Chondrocyte (in vitro differentiated cells): ENCODE data around the gene HJV. TPM values are rescaled to one million over a fixed set of nuclear protein-coding genes. Genes with fewer than 3 reads are reported as not detected.

Source experiments
- DNase-seq: peaks from one replicate; pipeline ENCODE4 v3.0.0; 2021; ENCODE audit warnings: mixed read lengths, low spot score
- H3K27ac Mint-ChIP-seq: one replicate; pipeline ENCODE4 v1.8.0; 2021; ENCODE audit warnings: mild to moderate bottlenecking, moderate library complexity, mixed read lengths; ENCODE audit not compliant: unreplicated experiment
- H3K27me3 Mint-ChIP-seq: 2 replicates; pipeline ENCODE4 v1.8.0; 2021; ENCODE audit warnings: low read depth, mixed read lengths
- H3K36me3 Mint-ChIP-seq: 2 replicates; pipeline ENCODE4 v1.8.0; 2021; ENCODE audit warnings: low read depth, mixed read lengths
- H3K4me1 Mint-ChIP-seq: 2 replicates; pipeline ENCODE4 v1.8.0; 2021; ENCODE audit warnings: low read depth, mild to moderate bottlenecking, mixed read lengths
- H3K4me3 Mint-ChIP-seq: one replicate; pipeline ENCODE4 v1.8.0; 2021; ENCODE audit warnings: mild to moderate bottlenecking, moderate library complexity, mixed read lengths; ENCODE audit not compliant: unreplicated experiment
- H3K9me3 Mint-ChIP-seq: 2 replicates; pipeline ENCODE4 v1.8.0; 2021; ENCODE audit warnings: low read depth, mixed read lengths
- CTCF ChIP-seq: fragments of 200-600 bp; sonication (generic); IDR thresholded peaks from 2 replicates; pipeline ENCODE4 v1.5.0; 2021; ENCODE audit warnings: antibody characterized with exemption, mild to moderate bottlenecking, moderate library complexity
- total RNA-seq: library from RNA; stranded (reverse); gene quantifications from 3 replicates; pipeline ENCODE4 v1.2.1, GENCODE V29; 2021

The HJV gene
- total RNA-seq, 1 donor from 2014 or later: not detected

GRCh38 chr1:146046664-146047063 lies 25.1 kb upstream of the HJV start:
- H3K27ac Mint-ChIP-seq: no peak overlapping the region
- DNase-seq: no peak
- H3K4me1 Mint-ChIP-seq: peaks cover 27% of the 10 kb centered on the region
- H3K27me3 Mint-ChIP-seq: no peaks in the 10 kb centered on the region
- H3K36me3 Mint-ChIP-seq: no peaks in the 10 kb centered on the region
- H3K4me3 Mint-ChIP-seq: no peak overlapping the region
- no peak for TF ChIP-seq CTCF
- no peaks in the 10 kb centered on the region for H3K9me3 Mint-ChIP-seq

GRCh38 chr1:146039844-146040194 lies 18.3 kb upstream of the HJV start:
- no peaks in the 10 kb centered on the region for H3K27me3 Mint-ChIP-seq
- H3K36me3 Mint-ChIP-seq: no peaks in the 10 kb centered on the region
- no peaks in the 10 kb centered on the region for H3K9me3 Mint-ChIP-seq
- peak overlapping the region; percentile 98 for H3K27ac Mint-ChIP-seq
- TF ChIP-seq CTCF: no peak
- no peak for DNase-seq
- H3K4me1 Mint-ChIP-seq: peaks cover 10% of the 10 kb centered on the region
- peak overlapping the region; percentile 99 for H3K4me3 Mint-ChIP-seq

DNA sequence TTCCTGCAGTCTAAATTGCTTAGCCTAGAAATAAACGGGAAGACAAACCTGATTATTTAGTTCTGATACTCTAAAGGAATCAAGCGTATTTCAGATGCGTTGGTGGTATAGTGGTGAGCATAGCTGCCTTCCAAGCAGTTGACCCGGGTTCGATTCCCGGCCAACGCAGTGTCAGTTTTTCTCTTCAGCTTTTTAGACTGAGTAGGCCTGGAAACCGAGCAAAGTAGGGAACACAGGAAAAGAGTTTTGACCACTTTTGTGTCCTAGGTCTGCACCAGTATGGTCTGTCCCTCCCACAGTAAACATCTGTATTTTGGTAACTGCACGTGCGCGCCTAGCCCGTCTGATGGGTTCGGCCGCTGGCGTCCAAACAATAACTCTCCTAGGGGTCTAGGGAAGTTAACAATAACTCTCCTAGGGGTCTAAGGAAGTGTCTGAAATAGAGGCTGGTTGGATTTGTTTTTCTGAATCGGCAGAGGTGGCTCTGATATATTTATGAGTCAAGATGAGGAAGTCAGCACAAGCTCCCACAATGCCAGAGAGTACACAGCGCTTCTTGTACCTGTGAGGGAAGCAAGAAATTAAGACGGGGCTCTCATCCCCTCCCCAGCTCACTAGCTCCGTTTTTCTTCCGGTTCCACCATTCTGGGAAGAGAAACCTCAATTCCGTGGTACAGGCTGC lies 15.6 kb upstream of the HJV start:
- Mint-ChIP-seq H3K27me3 (no peaks in the 10 kb centered on the region), H3K36me3 (no peaks in the 10 kb centered on the region), H3K9me3 (no peaks in the 10 kb centered on the region), H3K27ac (peak overlapping the region; percentile 98), H3K4me1 (peaks cover 17% of the 10 kb centered on the region), H3K4me3 (peak overlapping the region; percentile 99)
- no peak for TF ChIP-seq CTCF
- no peak for DNase-seq

GRCh38 chr1:146036241-146036964 lies 14.9 kb upstream of the HJV start:
- peaks cover 17% of the 10 kb centered on the region for H3K4me1 Mint-ChIP-seq
- DNase-seq: no peak
- H3K27ac Mint-ChIP-seq: peak overlapping the region; percentile 89
- H3K9me3 Mint-ChIP-seq: no peaks in the 10 kb centered on the region
- no peaks in the 10 kb centered on the region for H3K36me3 Mint-ChIP-seq
- H3K4me3 Mint-ChIP-seq: peak overlapping the region; percentile 99
- no peaks in the 10 kb centered on the region for H3K27me3 Mint-ChIP-seq
- no peak for TF ChIP-seq CTCF

- no peaks in the 10 kb centered on the region for H3K27me3 Mint-ChIP-seq
- DNase-seq: no peak
Measured at GRCh38 chr1:146035048-146035423, 13.5 kb upstream of the HJV start.

More at GRCh38 chr1:146035048-146035423, 13.5 kb upstream of the HJV start:
- H3K36me3 Mint-ChIP-seq: no peaks in the 10 kb centered on the region
- H3K27ac Mint-ChIP-seq: peak overlapping the region; percentile 89
- TF ChIP-seq CTCF: peak; percentile 17
- peak overlapping the region; percentile 77 for H3K4me3 Mint-ChIP-seq
- H3K9me3 Mint-ChIP-seq: no peaks in the 10 kb centered on the region
- peaks cover 17% of the 10 kb centered on the region for H3K4me1 Mint-ChIP-seq
